HG03280 (cell line): ENCODE results near the gene COPE.

Experiments used
- ATAC-seq: cut with Tn5 transposase; IDR thresholded peaks from one replicate; pipeline ENCODE4 v1.9.1; 2021; ENCODE audit warnings: mild to moderate bottlenecking, moderate library complexity; ENCODE audit not compliant: unreplicated experiment

Gene COPE

DNA sequence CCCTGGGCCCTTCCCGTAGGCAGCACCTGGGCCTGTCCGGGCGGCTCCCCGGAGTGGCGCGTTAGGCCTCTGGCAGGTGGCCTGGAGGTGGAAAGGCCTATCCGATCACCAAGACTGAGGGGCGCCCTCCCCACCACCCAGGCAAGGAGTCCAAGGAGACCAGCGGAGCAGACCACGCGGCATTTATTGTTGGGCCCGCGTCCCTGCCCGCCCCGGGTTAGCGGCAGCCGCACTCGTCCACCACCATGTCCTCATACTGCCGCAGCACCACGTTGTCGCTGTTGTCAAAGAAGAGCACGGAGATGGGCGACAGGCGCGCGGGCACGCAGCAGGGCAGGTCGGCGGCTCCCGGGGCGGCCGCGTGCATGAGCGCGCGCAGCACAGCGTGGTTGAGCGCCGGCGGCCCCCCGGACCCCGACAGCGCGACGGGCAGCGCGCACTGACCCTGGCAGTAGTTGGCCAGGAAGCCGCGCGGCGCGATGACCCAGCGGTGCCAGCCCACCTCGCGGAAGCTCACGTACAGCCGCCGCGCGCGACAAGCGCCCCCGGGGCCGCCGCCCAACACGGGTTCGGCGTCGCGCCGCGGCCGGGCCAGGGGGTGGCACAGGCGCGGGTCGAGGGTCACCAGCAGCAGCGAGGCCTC is 50.7 kb downstream of the COPE start:
- ATAC-seq = no peak

DNA sequence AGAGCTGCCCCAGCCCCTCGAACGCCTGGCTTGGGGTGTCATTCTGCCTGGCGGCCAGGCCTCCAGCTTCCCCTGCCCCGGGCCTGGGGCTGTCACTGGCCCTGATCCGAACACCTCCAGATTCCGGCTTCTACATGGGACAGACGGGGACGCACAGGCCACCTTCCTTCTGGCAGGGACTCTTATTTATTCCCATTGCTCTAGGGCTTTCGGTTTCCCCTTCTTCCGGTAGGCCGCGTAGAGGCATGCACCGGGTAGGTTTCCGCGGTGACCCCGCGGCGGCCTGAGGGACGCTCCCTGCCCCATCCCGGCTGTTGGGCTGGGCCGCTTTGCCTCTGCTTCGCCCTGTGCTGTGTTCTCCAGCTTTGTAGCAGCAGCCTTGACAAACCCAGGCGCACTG is 51.4 kb downstream of the COPE start:
- no peak for ATAC-seq

GRCh38 chr19:18867199-18867598 is 52.0 kb downstream of the COPE start:
- ATAC-seq = no peak

DNA sequence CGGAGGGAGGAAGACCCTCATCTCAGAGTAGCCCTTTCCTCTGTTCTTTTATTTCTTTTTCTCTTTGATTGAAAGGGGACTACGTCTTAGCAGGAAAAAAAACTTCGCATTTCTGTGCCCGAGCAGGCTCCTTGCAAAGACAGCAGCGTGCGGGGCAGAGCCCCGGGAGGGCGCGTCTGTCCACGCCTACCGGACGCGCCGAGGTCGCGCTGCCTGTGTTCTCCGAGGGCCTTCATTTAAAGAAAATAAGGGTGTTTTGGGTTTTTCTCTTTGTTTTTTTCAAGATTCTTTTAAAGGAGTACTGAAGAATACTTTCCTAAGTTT is 52.4 kb downstream of the COPE start:
- ATAC-seq = no peak

DNA sequence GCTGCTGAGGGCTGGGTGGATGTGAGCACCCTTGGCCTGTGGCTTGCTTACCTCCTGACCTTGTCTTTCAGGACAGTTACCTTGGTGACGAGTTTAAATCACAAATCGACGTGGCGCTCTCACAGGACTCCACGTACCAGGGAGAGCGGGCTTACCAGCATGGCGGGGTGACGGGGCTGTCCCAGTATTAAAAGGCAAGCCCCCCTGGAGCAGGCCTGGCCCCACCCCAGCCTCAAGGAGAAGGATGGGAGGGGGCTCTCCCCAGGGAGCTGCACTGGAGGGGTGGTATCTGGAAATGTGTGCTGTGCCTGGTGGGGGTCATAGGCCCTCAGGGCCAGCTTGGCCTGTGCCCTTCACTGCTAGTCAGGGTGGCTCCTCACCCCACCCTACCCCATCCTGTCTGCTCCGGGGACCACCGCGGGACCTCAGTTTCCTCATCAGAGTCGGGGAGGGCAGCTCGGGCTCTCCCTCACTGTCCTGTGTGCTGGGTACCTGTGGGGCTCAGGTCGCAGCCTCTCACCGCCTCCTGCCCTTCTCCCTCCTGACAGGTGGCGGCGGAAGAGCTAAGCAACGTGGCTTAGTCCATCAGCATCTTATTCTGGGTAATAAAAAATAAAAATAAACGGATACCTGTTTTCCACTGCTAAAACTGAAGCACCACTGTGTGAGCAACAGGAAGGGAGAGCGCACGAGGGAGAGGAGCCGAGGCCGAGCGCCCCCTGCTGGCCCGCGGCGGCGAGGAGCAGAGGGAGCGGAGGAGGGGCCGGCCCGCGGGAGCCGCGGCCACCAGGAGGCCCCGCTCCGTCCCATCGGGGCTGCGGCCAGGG is 53.0 kb downstream of the COPE start:
- no peak for ATAC-seq

DNA sequence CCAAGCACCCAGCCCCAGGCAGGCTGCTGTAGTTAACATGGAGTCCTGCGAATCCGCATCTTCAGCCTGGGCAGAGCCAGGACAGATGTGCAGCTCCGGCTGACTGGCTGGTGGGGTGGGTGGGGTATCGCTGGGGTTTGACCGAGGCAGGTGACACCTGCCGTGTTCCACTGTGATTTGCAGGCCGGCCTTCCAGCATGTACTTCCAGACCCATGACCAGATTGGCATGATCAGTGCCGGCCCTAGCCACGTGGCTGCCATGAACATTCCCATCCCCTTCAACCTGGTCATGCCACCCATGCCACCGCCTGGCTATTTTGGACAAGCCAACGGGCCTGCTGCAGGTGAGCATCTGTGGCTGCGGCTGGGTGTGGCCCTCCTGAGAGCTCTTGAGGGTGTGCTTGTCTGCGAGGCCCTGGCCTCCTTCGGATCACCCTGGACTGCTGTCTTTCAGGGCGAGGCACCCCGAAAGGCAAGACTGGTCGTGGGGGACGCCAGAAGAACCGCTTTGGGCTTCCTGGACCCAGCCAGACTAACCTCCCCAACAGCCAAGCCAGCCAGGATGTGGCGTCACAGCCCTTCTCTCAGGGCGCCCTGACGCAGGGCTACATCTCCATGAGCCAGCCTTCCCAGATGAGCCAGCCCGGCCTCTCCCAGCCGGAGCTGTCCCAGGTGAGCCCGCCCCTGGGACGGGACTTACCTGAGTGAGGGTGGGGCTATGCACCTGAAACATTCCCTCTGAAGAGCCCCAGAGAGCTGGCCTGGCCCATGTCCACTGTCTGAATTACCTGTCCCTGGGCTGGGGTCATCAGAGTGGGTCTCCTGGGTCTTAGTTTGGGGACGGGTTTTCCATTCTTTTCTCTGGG is 53.8 kb downstream of the COPE start:
- ATAC-seq = no peak

DNA sequence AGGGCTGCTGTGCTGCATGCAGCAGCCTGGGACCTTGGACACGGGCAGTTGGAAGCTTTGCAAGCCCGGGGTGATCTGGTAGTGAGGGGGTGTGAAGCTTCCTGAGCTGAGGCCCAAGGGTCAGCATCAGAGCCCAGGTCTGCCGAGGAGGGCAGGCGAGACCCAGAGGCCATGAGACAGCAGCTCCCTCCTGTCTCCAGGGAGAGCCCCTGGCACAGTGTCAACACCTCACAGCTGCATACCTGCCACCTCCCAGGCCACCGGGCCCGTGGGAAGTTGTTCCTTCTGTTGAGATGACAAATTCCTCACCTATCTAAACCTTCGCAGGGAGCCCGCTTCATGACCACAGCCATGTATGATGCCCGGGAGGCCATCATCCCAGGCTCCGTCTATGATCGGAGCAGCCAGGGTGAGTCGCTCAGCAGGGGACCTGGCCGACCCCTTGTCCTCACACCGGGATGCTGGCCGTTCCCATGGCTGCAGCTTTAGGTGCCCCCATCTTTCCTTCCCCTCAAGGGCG is 55.3 kb downstream of the COPE start:
- no peak for ATAC-seq

DNA sequence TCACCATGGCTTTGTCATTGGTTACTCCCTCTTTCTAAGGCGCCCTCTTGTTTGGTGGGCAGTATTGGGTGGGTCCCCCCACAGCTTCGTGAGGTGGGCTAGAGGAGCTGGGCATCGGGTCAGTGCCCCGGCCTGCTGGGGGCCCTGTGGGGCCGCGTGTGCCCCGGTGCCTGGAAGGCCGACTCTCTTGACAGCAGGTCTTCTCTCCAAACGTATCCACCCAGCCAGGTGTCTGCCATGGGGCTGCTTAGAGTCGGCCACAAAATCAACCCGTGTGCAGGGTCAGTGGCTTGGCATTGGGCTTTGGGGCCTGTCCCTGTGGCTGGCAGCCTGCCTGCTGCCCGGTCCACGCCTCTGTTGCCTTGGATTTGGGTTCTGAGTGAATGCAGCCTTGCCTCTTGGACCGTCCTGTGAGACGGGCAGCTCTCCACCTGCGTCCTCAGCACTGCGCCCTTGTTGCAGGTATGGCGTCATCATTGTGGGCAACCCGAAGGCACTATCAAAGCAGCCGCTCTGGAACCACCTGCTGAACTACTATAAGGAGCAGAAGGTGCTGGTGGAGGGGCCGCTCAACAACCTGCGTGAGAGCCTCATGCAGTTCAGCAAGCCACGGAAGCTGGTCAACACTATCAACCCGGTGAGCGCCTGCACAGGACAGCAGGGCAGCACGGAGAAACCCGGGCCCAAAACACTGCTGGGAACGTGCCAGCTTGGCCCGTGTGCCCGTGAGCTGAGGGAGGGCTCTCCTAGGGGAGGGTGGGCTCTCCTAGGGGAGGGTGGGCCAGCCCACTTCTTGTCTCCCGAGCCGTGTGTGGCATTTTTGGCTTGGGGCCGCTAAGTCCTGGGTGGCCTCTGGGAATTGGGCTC is 56.0 kb downstream of the COPE start:
- no peak for ATAC-seq

- ATAC-seq = no peak
Measured at GRCh38 chr19:18861917-18862316, 57.3 kb downstream of the COPE start.

DNA sequence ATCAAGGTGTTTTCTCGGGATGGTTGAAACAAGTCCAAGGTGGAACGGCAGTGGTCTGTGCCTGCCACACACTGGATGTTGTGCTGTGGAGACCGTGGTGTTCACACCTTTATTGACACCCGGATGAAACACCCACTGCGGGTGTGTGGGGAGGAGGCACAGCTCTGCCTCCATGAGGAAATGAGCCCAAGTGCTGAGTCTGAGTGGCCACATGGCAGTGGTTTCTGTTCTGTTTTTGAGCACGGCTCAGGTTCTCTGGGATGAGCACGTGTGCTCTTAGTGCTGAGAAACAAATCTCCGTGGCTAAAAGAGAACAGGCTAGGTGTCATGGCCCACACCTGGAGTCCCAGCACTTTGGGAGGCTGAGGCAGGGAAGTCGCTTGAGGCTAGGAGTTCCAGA is 58.0 kb downstream of the COPE start:
- no peak for ATAC-seq

DNA sequence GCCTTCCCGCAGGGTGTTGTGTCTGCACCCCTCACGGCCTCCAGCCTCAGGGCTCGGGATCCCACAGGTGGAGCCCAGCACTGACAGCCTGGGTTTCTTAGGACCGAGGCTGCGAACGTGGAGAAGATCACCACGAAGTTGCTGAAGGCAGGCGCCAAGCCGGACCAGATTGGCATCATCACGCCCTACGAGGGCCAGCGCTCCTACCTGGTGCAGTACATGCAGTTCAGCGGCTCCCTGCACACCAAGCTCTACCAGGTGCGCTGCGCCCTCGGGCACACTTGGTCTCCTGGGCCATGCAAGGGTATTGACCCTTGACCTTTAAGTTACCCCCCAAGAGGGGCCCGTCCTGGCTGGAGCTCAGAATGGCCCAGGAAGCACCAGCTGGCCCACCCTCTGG is 58.5 kb downstream of the COPE start:
- ATAC-seq = no peak

- no peak for ATAC-seq
Measured at GRCh38 chr19:18860302-18860700, 58.9 kb downstream of the COPE start.

DNA sequence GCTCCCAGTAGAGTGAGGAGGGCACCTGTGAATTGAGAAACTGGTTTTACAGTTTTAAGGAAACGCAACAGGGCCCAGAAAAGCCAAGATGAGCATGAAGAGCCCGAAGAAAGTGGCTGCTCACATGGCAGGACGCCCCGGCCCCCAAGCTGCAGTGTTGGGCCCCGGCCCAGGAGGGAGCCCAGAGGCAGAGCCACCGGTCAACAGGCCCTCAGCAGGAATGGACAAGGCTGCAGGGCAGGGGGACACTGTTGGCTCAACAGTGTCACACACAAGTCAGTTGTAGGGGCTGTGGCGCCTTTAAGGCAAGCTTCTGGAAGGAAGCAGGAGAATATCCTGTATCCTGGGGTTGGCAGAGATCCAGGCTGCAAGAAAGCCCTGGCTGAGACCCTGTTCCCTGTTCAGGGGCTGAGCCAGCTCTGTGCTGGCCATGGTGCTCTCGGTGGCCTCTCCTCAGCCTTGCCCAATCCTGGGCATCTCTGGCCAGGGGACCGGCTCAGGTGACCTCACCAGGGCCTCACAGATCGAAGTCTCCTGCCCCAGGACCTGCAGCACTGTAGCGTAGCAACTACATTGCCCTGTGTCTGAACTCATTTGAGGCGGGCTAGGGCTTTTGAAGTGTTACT is 59.4 kb downstream of the COPE start:
- ATAC-seq = no peak

GRCh38 chr19:18858906-18859646 is 60.1 kb downstream of the COPE start:
- ATAC-seq = no peak

DNA sequence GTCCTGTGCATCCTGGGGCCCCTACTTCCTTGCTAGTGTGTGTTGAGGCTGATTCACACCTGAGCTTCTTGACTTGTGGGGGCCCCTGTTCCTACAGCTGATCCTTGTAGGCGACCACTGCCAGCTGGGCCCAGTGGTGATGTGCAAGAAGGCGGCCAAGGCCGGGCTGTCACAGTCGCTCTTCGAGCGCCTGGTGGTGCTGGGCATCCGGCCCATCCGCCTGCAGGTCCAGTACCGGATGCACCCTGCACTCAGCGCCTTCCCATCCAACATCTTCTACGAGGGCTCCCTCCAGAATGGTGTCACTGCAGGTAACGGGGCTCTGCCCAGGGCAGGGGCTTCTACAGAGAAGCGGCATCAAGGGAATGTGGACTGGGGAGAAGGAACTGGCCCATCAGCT is 62.0 kb downstream of the COPE start:
- no peak for ATAC-seq

DNA sequence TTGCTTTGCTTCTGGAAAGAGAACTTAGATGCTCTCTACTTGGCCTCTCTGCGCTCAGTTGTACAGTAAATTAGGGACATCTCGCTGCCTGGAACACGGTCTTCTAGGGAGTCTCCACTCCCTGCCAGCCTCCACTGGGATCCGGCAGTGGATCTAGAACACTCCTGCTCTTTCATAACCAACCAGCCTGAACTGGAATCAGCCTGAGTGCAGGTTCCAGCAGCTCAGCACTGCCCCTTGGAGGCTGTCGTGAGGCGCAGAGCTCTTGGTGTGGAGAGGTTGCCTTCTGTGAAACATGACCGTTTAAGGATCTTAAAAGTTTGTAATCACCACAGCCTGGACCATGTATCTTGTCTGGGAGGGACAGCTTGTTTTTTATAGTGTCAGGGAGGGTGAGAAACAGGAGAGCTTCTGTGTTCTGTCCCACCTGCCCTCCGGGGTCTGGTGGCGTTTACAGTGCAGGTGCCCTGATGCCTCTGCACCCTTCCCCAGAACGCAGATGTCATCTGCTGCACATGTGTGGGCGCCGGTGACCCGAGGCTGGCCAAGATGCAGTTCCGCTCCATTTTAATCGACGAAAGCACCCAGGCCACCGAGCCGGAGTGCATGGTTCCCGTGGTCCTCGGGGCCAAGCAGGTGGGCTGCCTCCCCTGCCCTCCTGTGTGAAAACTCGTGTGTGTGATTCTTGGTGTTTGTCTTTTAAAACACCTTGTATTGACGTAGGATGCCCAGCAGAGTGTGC is 62.6 kb downstream of the COPE start:
- ATAC-seq = no peak

DNA sequence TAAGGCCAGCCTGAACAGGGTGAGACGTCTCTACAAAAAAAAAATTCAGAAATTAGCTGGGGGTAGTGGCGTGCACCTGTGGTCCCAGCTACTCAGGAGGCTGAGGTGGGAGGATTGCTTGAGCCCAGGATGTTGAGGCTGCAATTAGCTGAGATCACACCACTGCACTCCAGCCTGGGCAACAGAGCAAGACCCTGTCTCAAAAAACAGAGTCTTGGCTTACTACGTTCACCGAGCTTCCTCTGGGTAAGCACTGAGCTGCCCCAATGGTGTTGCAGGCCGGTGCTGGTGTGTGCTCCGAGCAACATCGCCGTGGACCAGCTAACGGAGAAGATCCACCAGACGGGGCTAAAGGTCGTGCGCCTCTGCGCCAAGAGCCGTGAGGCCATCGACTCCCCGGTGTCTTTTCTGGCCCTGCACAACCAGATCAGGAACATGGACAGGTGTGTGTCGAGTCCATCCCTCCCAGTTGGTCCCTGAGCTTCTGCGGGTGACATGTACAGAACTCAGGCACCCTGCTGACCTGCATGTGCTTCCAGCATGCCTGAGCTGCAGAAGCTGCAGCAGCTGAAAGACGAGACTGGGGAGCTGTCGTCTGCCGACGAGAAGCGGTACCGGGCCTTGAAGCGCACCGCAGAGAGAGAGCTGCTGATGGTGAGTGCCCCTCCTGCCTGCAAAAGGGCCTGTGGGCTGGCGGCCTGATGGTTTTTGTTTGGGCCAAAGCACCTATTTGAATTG is 63.4 kb downstream of the COPE start:
- no peak for ATAC-seq

GRCh38 chr19:18854982-18855381 is 64.2 kb downstream of the COPE start:
- no peak for ATAC-seq
